ENCODE measurements around the gene KRTAP2-1.

The KRTAP2-1 gene

GRCh38 chr17:41012326-41013120, 34.6 kb downstream of the KRTAP2-1 start:
- no peak for TF ChIP-seq USF1 (IDR thresholded peaks at IDR 0.05)
- no peak for TF ChIP-seq NFIC (IDR thresholded peaks at IDR 0.05)
- TF ChIP-seq EGR1 (IDR thresholded peaks at IDR 0.05), result no peak
- no peak for TF ChIP-seq CEBPB (IDR thresholded peaks at IDR 0.05)
- no peak for TF ChIP-seq FOXM1 (IDR thresholded peaks at IDR 0.05; ENCODE audit: borderline replicate concordance, low read depth)
- TF ChIP-seq, protein P1, sequence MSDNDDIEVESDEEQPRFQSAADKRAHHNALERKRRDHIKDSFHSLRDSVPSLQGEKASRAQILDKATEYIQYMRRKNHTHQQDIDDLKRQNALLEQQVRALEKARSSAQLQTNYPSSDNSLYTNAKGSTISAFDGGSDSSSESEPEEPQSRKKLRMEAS (IDR thresholded peaks at IDR 0.05), result no peak
- no peak for TF ChIP-seq TCF12 (IDR thresholded peaks at IDR 0.05; ENCODE audit: low read depth)
- TF ChIP-seq ZBTB7A (IDR thresholded peaks at IDR 0.05; ENCODE audit: low read depth), result no peak
- TF ChIP-seq TAF1 (IDR thresholded peaks at IDR 0.05; ENCODE audit: low read depth), result no peak
- TF ChIP-seq EP300 (IDR thresholded peaks at IDR 0.05; ENCODE audit: borderline replicate concordance), result no peak
- TF ChIP-seq CREB1 (IDR thresholded peaks at IDR 0.05; ENCODE audit: low read depth), result no peak

- no peak for TF ChIP-seq EP300 (IDR thresholded peaks at IDR 0.05; ENCODE audit: borderline replicate concordance)
- no peak for TF ChIP-seq EGR1 (IDR thresholded peaks at IDR 0.05)
- no peak for TF ChIP-seq CEBPB (IDR thresholded peaks at IDR 0.05)
- TF ChIP-seq TEAD4 (IDR thresholded peaks at IDR 0.05), result no peak
- no peak for TF ChIP-seq TAF1 (IDR thresholded peaks at IDR 0.05; ENCODE audit: low read depth)
- TF ChIP-seq TCF12 (IDR thresholded peaks at IDR 0.05; ENCODE audit: low read depth), result no peak
- no peak for TF ChIP-seq NFIC (IDR thresholded peaks at IDR 0.05)
- no peak for TF ChIP-seq RAD21 (IDR thresholded peaks at IDR 0.05; ENCODE audit: low read depth)
- no peak for TF ChIP-seq REST (IDR thresholded peaks at IDR 0.05; ENCODE audit: low read depth)
- TF ChIP-seq ZBTB7A (IDR thresholded peaks at IDR 0.05; ENCODE audit: low read depth), result no peak
- TF ChIP-seq CREB1 (IDR thresholded peaks at IDR 0.05; ENCODE audit: low read depth), result no peak
- TF ChIP-seq YY1 (IDR thresholded peaks at IDR 0.05; ENCODE audit: low read depth), result no peak
- TF ChIP-seq, protein P1 (IDR thresholded peaks at IDR 0.05), result no peak
- no peak for TF ChIP-seq USF1 (IDR thresholded peaks at IDR 0.05)
- TF ChIP-seq FOXM1 (IDR thresholded peaks at IDR 0.05; ENCODE audit: borderline replicate concordance, low read depth), result no peak
Observed at GRCh38 chr17:41010441-41010840, 36.7 kb downstream of the KRTAP2-1 start.

DNA sequence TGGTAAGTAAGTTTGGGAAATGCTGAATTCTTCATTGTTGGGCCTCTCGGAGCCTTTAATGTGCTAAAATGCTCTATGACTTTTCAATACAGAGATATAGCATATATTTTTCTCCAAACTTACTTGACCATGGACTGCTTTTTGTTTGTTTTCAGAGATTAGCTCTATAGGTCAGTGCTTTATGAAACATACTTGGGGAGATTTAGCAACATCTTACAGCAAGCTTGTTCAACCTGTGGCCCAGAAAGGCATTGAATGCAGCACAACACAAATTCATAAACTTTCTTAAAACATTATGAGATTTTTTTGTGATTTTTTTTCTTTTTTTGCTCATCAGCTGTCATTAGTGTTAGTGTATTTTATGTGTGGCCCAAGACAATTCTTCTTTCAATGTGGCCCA, 37.2 kb downstream of the KRTAP2-1 start:
- no peak for TF ChIP-seq TAF1 (IDR thresholded peaks at IDR 0.05; ENCODE audit: low read depth)
- no peak for TF ChIP-seq REST (IDR thresholded peaks at IDR 0.05; ENCODE audit: low read depth)
- TF ChIP-seq, protein P1 (IDR thresholded peaks at IDR 0.05), result no peak
- TF ChIP-seq NFIC (IDR thresholded peaks at IDR 0.05), result no peak
- TF ChIP-seq EP300 (IDR thresholded peaks at IDR 0.05; ENCODE audit: borderline replicate concordance), result no peak
- no peak for TF ChIP-seq EGR1 (IDR thresholded peaks at IDR 0.05)
- TF ChIP-seq TCF12 (IDR thresholded peaks at IDR 0.05; ENCODE audit: low read depth), result no peak
- TF ChIP-seq TEAD4 (IDR thresholded peaks at IDR 0.05), result no peak
- TF ChIP-seq CEBPB (IDR thresholded peaks at IDR 0.05), result no peak
- no peak for TF ChIP-seq ZBTB7A (IDR thresholded peaks at IDR 0.05; ENCODE audit: low read depth)

DNA sequence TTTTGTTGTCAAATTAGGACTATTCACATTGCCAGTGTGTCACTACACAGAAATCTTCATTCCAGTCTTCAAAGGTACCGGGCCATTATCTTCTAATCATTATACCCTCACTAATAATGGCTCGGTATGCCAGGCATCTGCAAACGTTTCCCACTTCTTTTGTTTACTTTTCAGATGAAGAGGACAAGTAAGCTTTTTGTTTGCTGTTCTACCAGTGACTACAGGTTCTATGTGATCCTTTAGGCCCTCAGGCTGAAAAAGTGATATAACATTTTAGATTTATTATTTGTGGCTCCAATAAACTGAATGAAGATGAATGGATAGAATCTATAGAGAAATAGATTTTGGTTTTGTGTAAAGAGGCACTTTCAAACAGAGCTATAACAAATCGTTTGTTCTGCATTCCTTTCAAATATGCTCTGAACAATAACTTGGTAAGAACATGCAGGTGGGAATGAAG, 37.8 kb downstream of the KRTAP2-1 start:
- TF ChIP-seq EGR1 (IDR thresholded peaks at IDR 0.05), result no peak
- no peak for TF ChIP-seq TCF12 (IDR thresholded peaks at IDR 0.05; ENCODE audit: low read depth)
- no peak for TF ChIP-seq USF1 (IDR thresholded peaks at IDR 0.05)
- no peak for TF ChIP-seq TAF1 (IDR thresholded peaks at IDR 0.05; ENCODE audit: low read depth)
- no peak for TF ChIP-seq CEBPB (IDR thresholded peaks at IDR 0.05)
- TF ChIP-seq YY1 (IDR thresholded peaks at IDR 0.05; ENCODE audit: low read depth), result no peak
- TF ChIP-seq RAD21 (IDR thresholded peaks at IDR 0.05; ENCODE audit: low read depth), result no peak
- no peak for TF ChIP-seq ZBTB7A (IDR thresholded peaks at IDR 0.05; ENCODE audit: low read depth)
- TF ChIP-seq EP300 (IDR thresholded peaks at IDR 0.05; ENCODE audit: borderline replicate concordance), result no peak
- no peak for TF ChIP-seq NFIC (IDR thresholded peaks at IDR 0.05)
- TF ChIP-seq FOXM1 (IDR thresholded peaks at IDR 0.05; ENCODE audit: borderline replicate concordance, low read depth), result no peak
- no peak for TF ChIP-seq CREB1 (IDR thresholded peaks at IDR 0.05; ENCODE audit: low read depth)
- no peak for TF ChIP-seq TEAD4 (IDR thresholded peaks at IDR 0.05)
- TF ChIP-seq REST (IDR thresholded peaks at IDR 0.05; ENCODE audit: low read depth), result no peak

Measured in Ishikawa (cell line).